HCT116 (cell line): ENCODE results near the gene NDUFAF5. TPM values are rescaled to one million over a fixed set of nuclear protein-coding genes. Genes with fewer than 3 reads are reported as not detected.

Experiments used
- ATAC-seq: fragments of 200-7000 bp; cut with Tn5 transposase; 2 replicates; pipeline ENCODE4 v1.9.1; 2020; ENCODE audit warnings: mild to moderate bottlenecking, moderate library complexity
- BruUV-seq: library from RNA; stranded (reverse); fragments of 400-500 nt; replicated peaks from 2 replicates; lab custom pipeline; 2021; lab: Mats Ljungman, UMichigan
- CTCF ChIA-PET: fragments of 300-600 bp; sonication (Branson Sonifier 250); formaldehyde crosslinking; loops from one replicate; lab custom pipeline; 2021; ENCODE audit warnings: antibody characterized with exemption; lab: Charles Lee
- POLR2A ChIA-PET: fragments of 300-600, 350-600 bp; sonication (Branson Sonifier 250); formaldehyde crosslinking; loops from one replicate; lab custom pipeline; 2021; ENCODE audit warnings: antibody characterized with exemption; lab: Charles Lee
- RAD21 ChIA-PET, 2 experiments: fragments of 300-600 bp; sonication (Branson Sonifier 250); formaldehyde crosslinking; loops; one replicate each; lab custom pipeline; 2023; ENCODE audit warnings: low total read pairs in 2 of 2; ENCODE audit not compliant: uncharacterized antibody in 2 of 2, unreplicated experiment in 2 of 2, low non-redundant PET in 1 of 2; lab: Charles Lee
- DNase-seq: peaks from one replicate; pipeline ENCODE4 v3.0.0-alpha.2; 2010; ENCODE audit warnings: low read depth, low spot score
- H2AFZ ChIP-seq: fragments of 200-600 bp; shearing (Covaris generic), sonication (generic); 2 replicates; pipeline ENCODE4 v1.6.1; 2017; ENCODE audit warnings: low read depth, mixed run types, mixed read lengths, antibody characterized with exemption, low read length; ENCODE audit not compliant: poor library complexity, severe bottlenecking
- H3K27ac ChIP-seq: 2 replicates; pipeline ENCODE4 v1.5.1; 2012; ENCODE audit warnings: low read depth, low read length
- H3K27me3 ChIP-seq: fragments of 200-600 bp; sonication (generic); 2 replicates; pipeline ENCODE4 v1.6.1; 2016; ENCODE audit warnings: mixed run types, low read length, mixed read lengths; ENCODE audit not compliant: insufficient read depth
- H3K36me3 ChIP-seq, 2 experiments: fragments of 200-500 bp in 1 of 2; fragments of 200-600 bp in 1 of 2; sonication (Bioruptor generic) in 1 of 2; sonication (generic) in 1 of 2; 2 replicates each; pipeline versions ENCODE4 v1.5.1 to v1.6.1; 2014 to 2016; ENCODE audit warnings: low read length in 2 of 2, inconsistent platforms in 1 of 2, mixed read lengths in 1 of 2, mixed run types in 1 of 2; ENCODE audit not compliant: insufficient read depth in 2 of 2, control insufficient read depth in 1 of 2
- H3K4me1 ChIP-seq, 2 experiments: fragments of 200-600 bp in 1 of 2; sonication (generic) in 1 of 2; 2 replicates each; pipeline versions ENCODE4 v1.5.1 to v1.6.1; 2012 to 2017; ENCODE audit warnings: low read length in 2 of 2, inconsistent platforms in 1 of 2, mild to moderate bottlenecking in 1 of 2, mixed read lengths in 1 of 2, mixed run types in 1 of 2, moderate library complexity in 1 of 2; ENCODE audit not compliant: insufficient read depth in 2 of 2, control insufficient read depth in 1 of 2
- H3K4me2 ChIP-seq: fragments of 200-600 bp; sonication (generic); 2 replicates; pipeline ENCODE4 v1.6.1; 2017; ENCODE audit warnings: mixed run types, low read length, mixed read lengths
- H3K4me3 ChIP-seq, 2 experiments: fragments of 200-600 bp in 1 of 2; sonication (generic) in 1 of 2; replicated peaks in 1 of 2; 2 replicates each; pipeline ENCODE4 v1.5.1; 2011 to 2016; ENCODE audit warnings: low read length in 2 of 2, control low read depth in 1 of 2, low read depth in 1 of 2, mild to moderate bottlenecking in 1 of 2, mixed read lengths in 1 of 2, mixed run types in 1 of 2
- H3K79me2 ChIP-seq: fragments of 200-600 bp; sonication (generic); 2 replicates; pipeline ENCODE4 v1.6.1; 2017; ENCODE audit warnings: mild to moderate bottlenecking, mixed run types, low read length, moderate library complexity, mixed read lengths; ENCODE audit not compliant: insufficient read depth
- H3K9ac ChIP-seq: fragments of 200-600 bp; sonication (generic); 2 replicates; pipeline ENCODE4 v1.6.1; 2016; ENCODE audit warnings: low read length, mixed read lengths
- H3K9me2 ChIP-seq: fragments of 200-600 bp; sonication (generic), shearing (Covaris generic); 2 replicates; pipeline ENCODE4 v1.6.1; 2017; ENCODE audit warnings: mixed run types, mild to moderate bottlenecking, moderate library complexity; ENCODE audit not compliant: insufficient read depth
- H3K9me3 ChIP-seq, 2 experiments: fragments of 200-500 bp in 1 of 2; fragments of 200-600 bp in 1 of 2; sonication (Bioruptor generic) in 1 of 2; sonication (generic) in 1 of 2; 2 replicates each; pipeline ENCODE4 v1.6.1; 2014 to 2017; ENCODE audit warnings: low read length in 2 of 2, mixed read lengths in 2 of 2, inconsistent platforms in 1 of 2, low read depth in 1 of 2, mild to moderate bottlenecking in 1 of 2, mixed run types in 1 of 2, moderate library complexity in 1 of 2; ENCODE audit not compliant: control insufficient read depth in 1 of 2, insufficient read depth in 1 of 2
- H4K20me1 ChIP-seq: fragments of 200-600 bp; sonication (generic), shearing (Covaris generic); 2 replicates; pipeline ENCODE4 v1.6.1; 2017; ENCODE audit warnings: mixed run types, mild to moderate bottlenecking, moderate library complexity; ENCODE audit not compliant: insufficient read depth
- CBX3 ChIP-seq: IDR thresholded peaks from 2 replicates; pipeline ENCODE4 v1.6.1; 2012; ENCODE audit warnings: low read depth
- EGR1 ChIP-seq: IDR thresholded peaks from 2 replicates; pipeline ENCODE4 v1.6.1; 2012; ENCODE audit warnings: low read depth
- ELF1 ChIP-seq: IDR thresholded peaks from 2 replicates; pipeline ENCODE4 v1.6.1; 2012; ENCODE audit warnings: low read depth, borderline replicate concordance
- EZH2 ChIP-seq: fragments of 200-600 bp; sonication (generic); IDR thresholded peaks from 2 replicates; pipeline ENCODE4 v1.6.1; 2017; ENCODE audit warnings: antibody characterized with exemption, mixed run types
- EZH2phosphoT487 ChIP-seq: fragments of 200-600 bp; IDR thresholded peaks from 2 replicates; pipeline ENCODE4 v1.6.1; 2018; ENCODE audit warnings: antibody characterized with exemption, borderline replicate concordance
- FOSL1 ChIP-seq: IDR thresholded peaks from 2 replicates; pipeline ENCODE4 v1.6.1; 2012; ENCODE audit warnings: low read depth
- JUND ChIP-seq: IDR thresholded peaks from 2 replicates; pipeline ENCODE4 v1.6.1; 2012
- POLR2A ChIP-seq: IDR thresholded peaks from 2 replicates; pipeline ENCODE4 v1.7.0; 2011; ENCODE audit warnings: borderline replicate concordance; ENCODE audit not compliant: insufficient read depth, insufficient read length; ENCODE audit errors: extremely low read depth
- POLR2AphosphoS5 ChIP-seq: IDR thresholded peaks from 2 replicates; pipeline ENCODE4 v1.6.1; 2011; ENCODE audit warnings: mild to moderate bottlenecking, low read depth, low read length, moderate library complexity
- SP1 ChIP-seq: IDR thresholded peaks from 2 replicates; pipeline ENCODE4 v1.6.1; 2012; ENCODE audit warnings: low read depth
- TCF7L2 ChIP-seq: IDR thresholded peaks from 2 replicates; pipeline ENCODE4 v1.7.0; 2011; ENCODE audit warnings: borderline replicate concordance, inconsistent platforms; ENCODE audit not compliant: insufficient read depth, insufficient read length; ENCODE audit errors: extremely low read depth
- YY1 ChIP-seq: IDR thresholded peaks from 2 replicates; pipeline ENCODE4 v1.6.1; 2011; ENCODE audit warnings: low read length, low read depth, moderate library complexity, mild to moderate bottlenecking; ENCODE audit not compliant: insufficient replicate concordance; ENCODE audit errors: extremely low read depth
- intact Hi-C: fragments of 100-400 bp; cut with micrococcal nuclease; formaldehyde crosslinking; loops from 2 replicates; pipeline ENCODE4 v1.10.0; 2022
- total RNA-seq: library from RNA; stranded (reverse); gene quantifications from one replicate; pipeline ENCODE4 v1.2.1, GENCODE V29; 2021; ENCODE audit not compliant: unreplicated experiment
- TF ChIP-seq, protein P1 (sequence below): IDR thresholded peaks from 2 replicates; pipeline ENCODE4 v1.6.1; 2012
- TF ChIP-seq, protein P2 (sequence below): IDR thresholded peaks from 2 replicates; pipeline ENCODE4 v1.6.1; 2012

The NDUFAF5 gene
- total RNA-seq, 1 experiment from 2014 or later, result 30.8 TPM

DNA sequence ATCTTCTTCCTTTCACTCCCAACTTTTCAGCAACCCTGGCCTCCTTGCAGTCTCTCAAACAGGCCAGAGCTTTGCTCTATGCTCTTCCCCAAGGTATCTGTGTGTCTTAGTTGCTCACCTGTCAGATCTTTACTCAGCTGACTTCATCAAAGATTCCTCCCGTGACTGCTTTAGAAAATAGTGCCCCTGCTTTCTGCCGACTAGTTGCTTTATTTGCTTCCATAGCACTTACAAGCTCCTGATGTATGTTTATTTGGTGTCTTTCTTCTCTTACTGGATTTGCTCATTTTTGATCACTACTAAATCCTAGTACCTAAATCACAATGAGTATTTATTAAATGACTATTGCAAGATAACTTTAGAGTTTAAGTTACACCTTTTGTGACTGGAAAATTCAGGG is 5.9 kb downstream of the NDUFAF5 start:
- Histone ChIP-seq H2AFZ (no peak overlapping the region), H3K4me3 (no peak overlapping the region), H3K79me2 (peaks cover 60% of the 10 kb centered on the region), H3K4me1 (peaks cover 7 to 11% of the 10 kb centered on the region in 2 experiments; a peak in 3 of 4 replicates), H3K36me3 (peaks cover 36 to 43% of the 10 kb centered on the region in 2 experiments), H3K9me2 (no peaks in the 10 kb centered on the region), H3K9me3 (no peaks in the 10 kb centered on the region), H3K27me3 (no peaks in the 10 kb centered on the region), H3K27ac (no peak overlapping the region), H3K9ac (no peak overlapping the region), H3K4me2 (no peak overlapping the region), H4K20me1 (no peaks in the 10 kb centered on the region)
- RAD21 ChIA-PET, result no interaction called here
- ATAC-seq (no peak), DNase-seq (no peak)
- TF ChIP-seq EZH2 (no peak), ELF1 (no peak)
- CTCF ChIA-PET, result no interaction called here
- POLR2A ChIA-PET, result no interaction called here
- BruUV-seq, result no TSS peak
- intact Hi-C loops, result no loop called here

DNA sequence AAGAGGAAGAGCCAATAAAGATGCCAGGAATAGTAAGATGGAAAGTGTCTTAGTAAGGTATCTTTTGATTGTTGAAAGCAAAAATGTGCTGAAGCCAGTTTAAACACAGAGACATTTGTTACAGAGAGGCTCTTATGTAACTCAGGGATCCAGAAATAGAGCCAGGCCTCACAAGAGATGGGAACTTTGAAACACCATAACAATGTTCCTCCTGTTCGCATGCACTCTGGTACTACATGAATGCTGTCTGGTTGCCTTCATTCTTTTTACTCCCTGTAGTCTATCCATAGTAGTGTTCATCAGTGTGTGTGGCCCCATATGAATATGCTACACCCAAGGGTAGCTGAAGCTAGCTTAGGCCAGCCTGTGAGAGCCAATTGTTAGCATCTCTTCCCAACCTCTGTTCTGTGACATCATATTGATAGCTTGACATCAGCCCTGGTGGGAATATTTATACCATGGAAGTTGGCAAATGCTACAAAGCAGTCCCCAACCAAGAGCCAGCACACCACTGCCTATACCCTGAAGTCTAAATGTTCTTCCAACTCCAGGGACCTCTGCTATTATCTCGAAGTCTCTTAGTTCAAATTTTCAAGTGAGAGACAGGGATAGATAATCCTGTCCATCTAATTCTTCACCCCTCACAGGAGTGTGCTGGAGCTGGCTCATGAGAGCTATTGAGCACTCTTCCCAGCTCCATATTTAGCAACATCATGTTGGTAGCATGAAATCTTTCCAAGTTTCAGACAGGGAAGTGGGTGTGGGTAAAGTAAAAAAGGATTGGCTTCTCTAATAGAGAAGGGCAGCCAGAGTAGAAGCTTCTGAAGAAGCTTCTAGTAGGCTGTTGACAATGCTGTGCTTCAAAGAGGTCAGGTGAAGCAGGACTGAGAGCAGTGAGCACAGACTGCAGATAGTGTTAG is 7.0 kb downstream of the NDUFAF5 start:
- no peaks in the 10 kb centered on the region for H4K20me1 ChIP-seq
- H3K9me3 ChIP-seq, result no peaks in the 10 kb centered on the region
- DNase-seq, result no peak
- ATAC-seq, result no peak
- H3K9ac ChIP-seq, result no peak overlapping the region
- POLR2A ChIA-PET, result no interaction called here
- RAD21 ChIA-PET, result no interaction called here
- H3K79me2 ChIP-seq, result peaks cover 49% of the 10 kb centered on the region
- H3K4me1 ChIP-seq, result 0 out of 4 replicates have a peak, but pooled peaks cover 0 to under 1% of the 10 kb centered on the region in 2 experiments
- BruUV-seq, result no TSS peak
- no peaks in the 10 kb centered on the region for H3K27me3 ChIP-seq
- intact Hi-C loops, result no loop called here
- TF ChIP-seq CBX3 (no peak), YY1 (no peak), EGR1 (no peak), POLR2A (no peak), POLR2AphosphoS5 (no peak), FOSL1 (no peak), JUND (no peak), EZH2phosphoT487 (no peak), EZH2 (no peak), SP1 (no peak), ELF1 (no peak), TCF7L2 (no peak)
- TF ChIP-seq, protein P1, sequence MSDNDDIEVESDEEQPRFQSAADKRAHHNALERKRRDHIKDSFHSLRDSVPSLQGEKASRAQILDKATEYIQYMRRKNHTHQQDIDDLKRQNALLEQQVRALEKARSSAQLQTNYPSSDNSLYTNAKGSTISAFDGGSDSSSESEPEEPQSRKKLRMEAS, result no peak
- TF ChIP-seq, protein P2, sequence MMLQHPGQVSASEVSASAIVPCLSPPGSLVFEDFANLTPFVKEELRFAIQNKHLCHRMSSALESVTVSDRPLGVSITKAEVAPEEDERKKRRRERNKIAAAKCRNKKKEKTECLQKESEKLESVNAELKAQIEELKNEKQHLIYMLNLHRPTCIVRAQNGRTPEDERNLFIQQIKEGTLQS, result no peak
- H3K27ac ChIP-seq, result no peak overlapping the region
- H3K4me2 ChIP-seq, result no peak overlapping the region
- CTCF ChIA-PET, result interaction anchor here (1.4 kb wide), 1 partner anchor 20 kb away, joined by 4 read pairs; no protein-coding TSS in a partner anchor
- H3K36me3 ChIP-seq, result peaks cover 41 to 49% of the 10 kb centered on the region in 2 experiments
- no peak overlapping the region for H2AFZ ChIP-seq
- no peaks in the 10 kb centered on the region for H3K9me2 ChIP-seq
- no peak overlapping the region for H3K4me3 ChIP-seq
